WERI-Rb-1 (cell line): ENCODE measurements around the gene SPACA9.

Experiments
- DNase-seq: peaks from one replicate; pipeline ENCODE4 v3.0.0-alpha.2; 2020
- H3K27ac ChIP-seq: fragments of 250-450 bp; sonication (Bioruptor Pico); 2 replicates; pipeline ENCODE4 v1.5.1; 2020; ENCODE audit warnings: mild to moderate bottlenecking, moderate library complexity
- H3K27me3 ChIP-seq: fragments of 250-450 bp; sonication (Bioruptor Pico); 2 replicates; pipeline ENCODE4 v1.5.1; 2021; ENCODE audit warnings: mild to moderate bottlenecking, low read depth, moderate library complexity; ENCODE audit not compliant: insufficient read depth, severe bottlenecking
- H3K36me3 ChIP-seq: fragments of 250-450 bp; sonication (Bioruptor Pico); 2 replicates; pipeline ENCODE4 v1.5.1; 2020; ENCODE audit warnings: mild to moderate bottlenecking, moderate library complexity
- H3K4me3 ChIP-seq: 2 replicates; pipeline ENCODE4 v1.5.1; 2011; ENCODE audit warnings: low read depth, mild to moderate bottlenecking, control low read depth, low read length
- H3K9me3 ChIP-seq: fragments of 250-450 bp; sonication (Bioruptor Pico); 2 replicates; pipeline ENCODE4 v1.5.1; 2021; ENCODE audit warnings: mild to moderate bottlenecking, moderate library complexity; ENCODE audit not compliant: severe bottlenecking
- TF ChIP-seq, protein P1 (sequence below): IDR thresholded peaks from 2 replicates; pipeline ENCODE4 v1.5.1; 2011; ENCODE audit warnings: low read depth, mild to moderate bottlenecking, control low read depth, inconsistent platforms, low read length

The SPACA9 gene

GRCh38 chr9:132927704-132928103 lies 49.0 kb downstream of the SPACA9 start:
- H3K9me3 ChIP-seq = no peaks in the 10 kb centered on the region
- H3K36me3 ChIP-seq = peaks cover 45% of the 10 kb centered on the region
- no peak for DNase-seq
- H3K4me3 ChIP-seq = no peak overlapping the region
- no peak overlapping the region for H3K27ac ChIP-seq
- H3K27me3 ChIP-seq = no peaks in the 10 kb centered on the region
- TF ChIP-seq, protein P1, sequence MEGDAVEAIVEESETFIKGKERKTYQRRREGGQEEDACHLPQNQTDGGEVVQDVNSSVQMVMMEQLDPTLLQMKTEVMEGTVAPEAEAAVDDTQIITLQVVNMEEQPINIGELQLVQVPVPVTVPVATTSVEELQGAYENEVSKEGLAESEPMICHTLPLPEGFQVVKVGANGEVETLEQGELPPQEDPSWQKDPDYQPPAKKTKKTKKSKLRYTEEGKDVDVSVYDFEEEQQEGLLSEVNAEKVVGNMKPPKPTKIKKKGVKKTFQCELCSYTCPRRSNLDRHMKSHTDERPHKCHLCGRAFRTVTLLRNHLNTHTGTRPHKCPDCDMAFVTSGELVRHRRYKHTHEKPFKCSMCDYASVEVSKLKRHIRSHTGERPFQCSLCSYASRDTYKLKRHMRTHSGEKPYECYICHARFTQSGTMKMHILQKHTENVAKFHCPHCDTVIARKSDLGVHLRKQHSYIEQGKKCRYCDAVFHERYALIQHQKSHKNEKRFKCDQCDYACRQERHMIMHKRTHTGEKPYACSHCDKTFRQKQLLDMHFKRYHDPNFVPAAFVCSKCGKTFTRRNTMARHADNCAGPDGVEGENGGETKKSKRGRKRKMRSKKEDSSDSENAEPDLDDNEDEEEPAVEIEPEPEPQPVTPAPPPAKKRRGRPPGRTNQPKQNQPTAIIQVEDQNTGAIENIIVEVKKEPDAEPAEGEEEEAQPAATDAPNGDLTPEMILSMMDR = no peak

DNA sequence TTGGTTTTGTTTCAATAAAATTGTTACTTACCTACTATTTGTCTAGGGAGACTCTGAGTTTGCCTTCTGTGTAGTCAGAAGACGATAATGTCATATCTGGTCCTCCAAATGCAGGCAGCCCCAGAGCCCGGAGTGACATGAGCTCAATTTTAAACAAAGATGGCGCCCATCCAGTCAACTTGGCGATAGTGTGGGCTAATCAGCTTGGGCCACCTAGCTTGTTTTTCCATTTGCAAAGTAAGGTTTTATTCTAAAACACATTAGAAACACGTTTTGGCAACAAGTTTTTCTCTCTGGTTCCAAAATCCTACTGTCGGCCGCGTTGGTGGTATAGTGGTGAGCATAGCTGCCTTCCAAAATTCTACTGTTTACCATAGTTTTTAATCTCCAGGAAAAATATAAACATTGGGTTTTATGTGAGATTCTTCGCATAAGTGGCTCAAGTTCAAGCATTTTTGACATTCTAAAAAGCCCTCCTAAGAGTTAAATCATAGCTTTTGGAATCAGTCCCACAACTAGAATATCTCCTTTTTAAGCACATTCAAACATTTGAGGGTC lies 52.6 kb downstream of the SPACA9 start:
- peaks cover 40% of the 10 kb centered on the region for H3K36me3 ChIP-seq
- no peak for DNase-seq

GRCh38 chr9:132935026-132935425 lies 56.3 kb downstream of the SPACA9 start:
- Histone ChIP-seq H3K36me3 (peaks cover 23% of the 10 kb centered on the region), H3K27ac (no peak overlapping the region), H3K9me3 (no peaks in the 10 kb centered on the region), H3K4me3 (no peak overlapping the region), H3K27me3 (no peaks in the 10 kb centered on the region)
- peak; percentile 44 for DNase-seq
- TF ChIP-seq, protein P1 = no peak

More for the DNA sequence above, 52.6 kb downstream of the SPACA9 start:
- Histone ChIP-seq H3K4me3 (no peak overlapping the region), H3K9me3 (no peaks in the 10 kb centered on the region), H3K27me3 (no peaks in the 10 kb centered on the region), H3K27ac (no peak overlapping the region)
- TF ChIP-seq, protein P1 = no peak

DNA sequence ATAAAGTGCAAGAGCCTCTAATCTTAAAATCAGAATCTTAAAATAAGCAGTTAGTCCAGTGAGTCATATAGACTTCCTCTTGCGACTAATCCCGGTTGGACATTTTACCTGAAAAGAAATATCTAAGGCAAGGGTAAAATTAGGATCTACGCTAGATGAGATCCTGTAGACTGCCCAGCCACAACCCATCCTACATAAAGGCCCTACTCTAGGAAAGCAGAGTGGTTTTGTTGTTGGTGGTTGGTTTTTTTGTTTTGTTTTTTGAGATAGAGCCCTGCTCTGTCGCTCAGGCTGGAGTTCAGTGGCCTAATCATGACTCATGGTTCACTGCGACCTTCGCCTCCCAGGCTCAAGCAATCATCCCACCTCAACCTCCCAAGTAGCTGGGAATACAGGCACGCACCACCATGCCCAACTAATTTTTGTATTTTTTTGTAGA lies 58.8 kb downstream of the SPACA9 start:
- no peaks in the 10 kb centered on the region for H3K27me3 ChIP-seq
- no peak for DNase-seq
- peaks cover 20% of the 10 kb centered on the region for H3K36me3 ChIP-seq
- no peaks in the 10 kb centered on the region for H3K9me3 ChIP-seq
- H3K27ac ChIP-seq = no peak overlapping the region
- no peak overlapping the region for H3K4me3 ChIP-seq
- TF ChIP-seq, protein P1 = no peak

DNA sequence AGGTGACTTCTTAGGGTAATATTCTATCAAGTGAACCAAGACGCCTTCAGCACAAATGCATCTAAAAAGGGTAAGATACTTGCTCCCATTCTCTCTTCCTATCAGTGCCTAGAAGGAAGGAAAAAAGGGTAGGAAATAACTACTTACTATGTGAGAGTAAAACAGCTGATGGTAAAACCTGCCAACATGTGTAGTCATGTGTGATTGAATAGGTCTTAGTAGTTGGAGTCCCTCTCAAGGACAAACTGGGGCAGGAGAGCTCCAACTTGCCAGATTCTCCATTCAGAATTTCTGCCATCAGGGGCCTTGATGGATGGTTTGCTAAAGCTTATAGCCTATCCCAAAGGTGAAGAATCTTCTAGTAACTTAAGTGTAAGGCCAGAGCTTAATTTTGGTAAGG lies 60.5 kb downstream of the SPACA9 start:
- peaks cover 9% of the 10 kb centered on the region for H3K36me3 ChIP-seq
- no peak overlapping the region for H3K4me3 ChIP-seq
- no peak overlapping the region for H3K27ac ChIP-seq
- TF ChIP-seq, protein P1 = no peak
- no peaks in the 10 kb centered on the region for H3K27me3 ChIP-seq
- no peak for DNase-seq
- H3K9me3 ChIP-seq = no peaks in the 10 kb centered on the region
